PC-3 (cell line): ENCODE results near the gene RAB8A. TPM values are rescaled to one million over a fixed set of nuclear protein-coding genes. Genes with fewer than 3 reads are reported as not detected.

Experiments used
- ATAC-seq: fragments of 200-7000 bp; cut with Tn5 transposase; 2 replicates; pipeline ENCODE4 v1.9.1; 2020; ENCODE audit warnings: mild to moderate bottlenecking, moderate library complexity
- Bru-seq: library from RNA; stranded (reverse); fragments of 400-500 nt; gene quantifications from one replicate; lab custom pipeline; 2021; lab: Mats Ljungman, UMichigan
- BruChase-seq, 2 experiments: library from RNA; stranded (reverse); fragments of 400-500 nt; gene quantifications; one replicate each; lab custom pipeline; 2021; lab: Mats Ljungman, UMichigan
- BruUV-seq: library from RNA; stranded (reverse); fragments of 400-500 nt; replicated peaks from 2 replicates; lab custom pipeline; 2021; lab: Mats Ljungman, UMichigan
- CTCF ChIA-PET: fragments of 300-600 bp; sonication (Branson Sonifier 250); formaldehyde crosslinking; loops from one replicate; lab custom pipeline; 2022; ENCODE audit warnings: antibody characterized with exemption; lab: Charles Lee
- POLR2A ChIA-PET: fragments of 300-600 bp; sonication (Branson Sonifier 250); formaldehyde crosslinking; loops from one replicate; lab custom pipeline; 2022; ENCODE audit warnings: antibody characterized with exemption; ENCODE audit not compliant: unreplicated experiment; lab: Charles Lee
- DNase-seq: peaks from one replicate; pipeline ENCODE4 v3.0.0-alpha.2; 2015
- H2AFZ ChIP-seq: fragments of 300-600 bp; sonication (generic); 2 replicates; pipeline ENCODE4 v1.6.0; 2016; ENCODE audit warnings: antibody characterized with exemption, low read length
- H3F3A ChIP-seq: fragments of 300-600 bp; sonication (generic); one replicate; pipeline ENCODE4 v1.6.0; 2017; ENCODE audit warnings: antibody characterized with exemption, low read length, control low read depth, mild to moderate bottlenecking; ENCODE audit not compliant: unreplicated experiment
- H3K27ac ChIP-seq: fragments of 300-600 bp; sonication (generic); 2 replicates; pipeline ENCODE4 v1.5.1; 2016; ENCODE audit warnings: mild to moderate bottlenecking, low read length
- H3K27me3 ChIP-seq: fragments of 300-600 bp; sonication (generic); 2 replicates; pipeline ENCODE4 v1.6.1; 2016; ENCODE audit warnings: low read length, mixed read lengths
- H3K36me3 ChIP-seq: fragments of 300-600 bp; sonication (generic); 2 replicates; pipeline ENCODE4 v1.6.1; 2016; ENCODE audit warnings: low read depth, mixed run types, low read length, mixed read lengths
- H3K4me1 ChIP-seq: fragments of 300-600 bp; sonication (generic); 2 replicates; pipeline ENCODE4 v1.5.1; 2016; ENCODE audit warnings: low read length; ENCODE audit not compliant: insufficient read depth
- H3K4me2 ChIP-seq: fragments of 300-600 bp; sonication (generic); 2 replicates; pipeline ENCODE4 v1.6.0; 2016; ENCODE audit warnings: low read length
- H3K4me3 ChIP-seq: fragments of 300-600 bp; sonication (generic); 2 replicates; pipeline ENCODE4 v1.5.1; 2016; ENCODE audit warnings: mild to moderate bottlenecking, low read length, mixed read lengths
- H3K79me2 ChIP-seq: fragments of 300-600 bp; sonication (generic); 2 replicates; pipeline ENCODE4 v1.6.1; 2017; ENCODE audit warnings: low read length, mixed read lengths
- H3K9ac ChIP-seq: fragments of 300-600 bp; sonication (generic); 2 replicates; pipeline ENCODE4 v1.6.0; 2016; ENCODE audit warnings: mild to moderate bottlenecking, low read length
- H3K9me2 ChIP-seq: fragments of 300-600 bp; sonication (generic); replicated peaks from 2 replicates; pipeline ENCODE4 v1.6.1; 2016; ENCODE audit warnings: mixed run types, low read length, mixed read lengths
- H3K9me3 ChIP-seq: fragments of 300-600 bp; sonication (generic); 2 replicates; pipeline ENCODE4 v1.6.1; 2016; ENCODE audit warnings: low read length, mixed read lengths
- H4K20me1 ChIP-seq: fragments of 300-600 bp; sonication (generic); 2 replicates; pipeline ENCODE4 v1.6.1; 2016; ENCODE audit warnings: low read length, mixed read lengths
- CTCF ChIP-seq: fragments of 300-600 bp; sonication (generic); conservative IDR thresholded peaks from 2 replicates; pipeline ENCODE4 v1.5.1; 2017; ENCODE audit warnings: antibody characterized with exemption, low read depth, mild to moderate bottlenecking, low read length
- EZH2 ChIP-seq: fragments of 300-600 bp; sonication (generic); IDR thresholded peaks from one replicate; pipeline ENCODE4 v1.6.1; 2017; ENCODE audit warnings: antibody characterized with exemption, mild to moderate bottlenecking, low read length; ENCODE audit not compliant: unreplicated experiment
- EZH2phosphoT487 ChIP-seq: fragments of 300-600 bp; sonication (generic); IDR thresholded peaks from 2 replicates; pipeline ENCODE4 v1.6.1; 2018; ENCODE audit warnings: mild to moderate bottlenecking, antibody characterized with exemption, low read length, borderline replicate concordance
- intact Hi-C: fragments of 100-400 bp; cut with micrococcal nuclease; formaldehyde crosslinking; loops from 2 replicates; pipeline ENCODE4 v1.9.0; 2023
- long read RNA-seq: library from polyadenylated mRNA; unstranded; transcript quantifications from one replicate; pipeline ENCODE4 v2.0.0, GENCODE V29; 2021; ENCODE audit not compliant: unreplicated experiment
- total RNA-seq: library from RNA; depleted of rRNA; stranded (reverse); fragments of >200 nt; gene quantifications from 2 replicates; pipeline ENCODE4 v1.2.3, GENCODE V29; 2014; rRNA removed

The RAB8A gene
- 65.7 and 94.5 TPM in 2 replicates for total RNA-seq
- Bru-seq, nascent RNA: percentile 74 among the genes with signal in this experiment
- percentile 95 among the genes with signal in this experiment for BruChase-seq, experiment 1, labeled RNA remaining after a 6-hour chase
- percentile 82 among the genes with signal in this experiment for BruChase-seq, experiment 2, labeled RNA remaining after a 2-hour chase
- long read RNA-seq, transcript RAB8A-201 (8 exons, 2,827 nt): major isoform, 253 of 274 reads
- long read RNA-seq, partial matches to known transcripts: 4 of 274 reads
- long read RNA-seq, other reads (novel, unspliced or antisense): 14 of 274 reads

- Histone ChIP-seq H3K79me2 (peaks cover 46% of the 10 kb centered on the region), H3K4me1 (peaks cover 15% of the 10 kb centered on the region), H3K9me2 (no peaks in the 10 kb centered on the region), H3K9me3 (no peaks in the 10 kb centered on the region), H3K9ac (peak within 1 kb of the TSS; percentile 96), H4K20me1 (no peaks in the 10 kb centered on the region), H3K27ac (peak within 1 kb of the TSS; percentile 48), H3F3A (no peaks in the 10 kb centered on the region), H3K4me3 (peak within 1 kb of the TSS; percentile 96), H2AFZ (peak within 1 kb of the TSS; percentile 79), H3K27me3 (no peaks in the 10 kb centered on the region), H3K36me3 (no peaks in the 10 kb centered on the region; the same call in 1 of the 2 replicates), H3K4me2 (peak within 1 kb of the TSS; percentile 94)
- CTCF ChIA-PET: interaction anchor here (0.6 to 1.3 kb wide), 5 partner anchors 33 to 86 kb away, joined by 3 to 17 read pairs (median 6); no protein-coding TSS in a partner anchor
- ATAC-seq: peak; percentile 98
- TF ChIP-seq EZH2 (no peak), EZH2phosphoT487 (peak; percentile 79), CTCF (peak; percentile 76)
- peak; percentile 99 for DNase-seq
- intact Hi-C loops: loop anchor here (1.0 to 2.0 kb wide), 7 partner anchors 19 to 74 kb away; partner anchors contain the start of gene FAM32A
- BruUV-seq: no TSS peak
- POLR2A ChIA-PET: no interaction called here
Measured at GRCh38 chr19:16111160-16111908, at the start of gene RAB8A. RAB8A (plus strand) TSS chr19:16111889; CDS start chr19:16111902, 13 bp downstream.

- CTCF ChIA-PET: no interaction called here
- ATAC-seq: no peak
- Histone ChIP-seq H2AFZ (no peak overlapping the region), H3F3A (peaks cover 7% of the 10 kb centered on the region), H3K4me1 (peaks cover 4% of the 10 kb centered on the region), H4K20me1 (no peaks in the 10 kb centered on the region), H3K4me3 (no peak overlapping the region), H3K9me2 (no peaks in the 10 kb centered on the region), H3K79me2 (peaks cover 3% of the 10 kb centered on the region), H3K36me3 (no peaks in the 10 kb centered on the region), H3K27me3 (no peaks in the 10 kb centered on the region), H3K9ac (no peak overlapping the region), H3K9me3 (peaks cover 6% of the 10 kb centered on the region; the same call in 1 of the 2 replicates), H3K27ac (no peak overlapping the region), H3K4me2 (no peak overlapping the region)
- intact Hi-C loops: no loop called here
- BruUV-seq: no TSS peak
- POLR2A ChIA-PET: no interaction called here
- DNase-seq: no peak
- TF ChIP-seq EZH2: no peak
- no peak for TF ChIP-seq CTCF
- TF ChIP-seq EZH2phosphoT487: no peak
Measured at GRCh38 chr19:16061943-16062342, 49.7 kb upstream of the RAB8A start.
